GM12874 (cell line): Measurements from ENCODE around the gene BMF.

Source experiments
- CTCF ChIP-seq: IDR thresholded peaks from 2 replicates; pipeline ENCODE4 v1.5.1; 2011; ENCODE audit warnings: low read depth, mild to moderate bottlenecking, control low read depth, low read length, moderate library complexity; ENCODE audit not compliant: insufficient read depth

The BMF gene

GRCh38 chr15:40044717-40045571 is 63.7 kb downstream of the BMF start:
- TF ChIP-seq CTCF = peak; percentile 98

- TF ChIP-seq CTCF = no peak
Measured at GRCh38 chr15:40043927-40044716, 64.6 kb downstream of the BMF start.

- TF ChIP-seq CTCF = no peak
Measured at GRCh38 chr15:40042791-40043320, 65.8 kb downstream of the BMF start.

- TF ChIP-seq CTCF = no peak
Measured at GRCh38 chr15:40040770-40041169, 67.9 kb downstream of the BMF start.

GRCh38 chr15:40040293-40040635 is 68.4 kb downstream of the BMF start:
- no peak for TF ChIP-seq CTCF

- TF ChIP-seq CTCF = no peak
Measured at GRCh38 chr15:40038638-40039543, 69.8 kb downstream of the BMF start, which contains the start of gene SRP14. Gene SRP14 (minus strand): TSS chr15:40039181. CDS start chr15:40039116, 65 bp downstream.
